ENCODE measurements around the gene VWA5B1.

Gene VWA5B1

DNA sequence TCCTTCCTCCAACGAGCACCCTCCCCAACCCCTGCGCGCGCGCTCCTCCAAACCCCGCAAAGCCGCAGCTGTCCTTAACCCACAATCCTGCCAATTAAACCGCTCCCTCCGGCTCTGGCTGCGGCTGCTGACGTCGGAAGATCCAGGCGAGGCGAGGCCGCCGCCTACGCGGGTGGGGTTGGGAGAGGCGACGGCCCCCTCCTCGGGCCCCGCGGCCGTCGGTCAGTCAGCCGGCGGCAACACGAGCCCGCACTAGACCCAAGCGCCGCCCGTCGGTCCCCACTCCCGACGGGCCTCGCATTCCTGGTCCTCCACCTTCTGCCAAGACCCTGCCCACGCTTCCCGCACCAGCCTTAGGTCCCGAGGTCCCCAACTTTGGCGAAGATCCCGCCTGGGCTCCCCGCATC, 75.4 kb downstream of the VWA5B1 start:
- TF ChIP-seq, protein P1, sequence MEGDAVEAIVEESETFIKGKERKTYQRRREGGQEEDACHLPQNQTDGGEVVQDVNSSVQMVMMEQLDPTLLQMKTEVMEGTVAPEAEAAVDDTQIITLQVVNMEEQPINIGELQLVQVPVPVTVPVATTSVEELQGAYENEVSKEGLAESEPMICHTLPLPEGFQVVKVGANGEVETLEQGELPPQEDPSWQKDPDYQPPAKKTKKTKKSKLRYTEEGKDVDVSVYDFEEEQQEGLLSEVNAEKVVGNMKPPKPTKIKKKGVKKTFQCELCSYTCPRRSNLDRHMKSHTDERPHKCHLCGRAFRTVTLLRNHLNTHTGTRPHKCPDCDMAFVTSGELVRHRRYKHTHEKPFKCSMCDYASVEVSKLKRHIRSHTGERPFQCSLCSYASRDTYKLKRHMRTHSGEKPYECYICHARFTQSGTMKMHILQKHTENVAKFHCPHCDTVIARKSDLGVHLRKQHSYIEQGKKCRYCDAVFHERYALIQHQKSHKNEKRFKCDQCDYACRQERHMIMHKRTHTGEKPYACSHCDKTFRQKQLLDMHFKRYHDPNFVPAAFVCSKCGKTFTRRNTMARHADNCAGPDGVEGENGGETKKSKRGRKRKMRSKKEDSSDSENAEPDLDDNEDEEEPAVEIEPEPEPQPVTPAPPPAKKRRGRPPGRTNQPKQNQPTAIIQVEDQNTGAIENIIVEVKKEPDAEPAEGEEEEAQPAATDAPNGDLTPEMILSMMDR (IDR thresholded peaks at IDR 0.05; ENCODE audit: borderline replicate concordance, insufficient read depth, low read depth, low read length), result no peak
- no peak overlapping the region for H3K4me3 ChIP-seq (ENCODE audit: low read depth, low read length)

- no peak overlapping the region for H3K4me3 ChIP-seq (ENCODE audit: low read depth, low read length)
- TF ChIP-seq, protein P1 (IDR thresholded peaks at IDR 0.05; ENCODE audit: borderline replicate concordance, insufficient read depth, low read depth, low read length), result no peak
Measured at GRCh38 chr1:20366463-20367115, 75.9 kb downstream of the VWA5B1 start.

GRCh38 chr1:20367116-20367585, 76.5 kb downstream of the VWA5B1 start:
- H3K4me3 ChIP-seq (ENCODE audit: low read depth, low read length), result no peak overlapping the region
- TF ChIP-seq, protein P1 (IDR thresholded peaks at IDR 0.05; ENCODE audit: borderline replicate concordance, insufficient read depth, low read depth, low read length), result peak; percentile 32; the same call in 1 of the 2 replicates

DNA sequence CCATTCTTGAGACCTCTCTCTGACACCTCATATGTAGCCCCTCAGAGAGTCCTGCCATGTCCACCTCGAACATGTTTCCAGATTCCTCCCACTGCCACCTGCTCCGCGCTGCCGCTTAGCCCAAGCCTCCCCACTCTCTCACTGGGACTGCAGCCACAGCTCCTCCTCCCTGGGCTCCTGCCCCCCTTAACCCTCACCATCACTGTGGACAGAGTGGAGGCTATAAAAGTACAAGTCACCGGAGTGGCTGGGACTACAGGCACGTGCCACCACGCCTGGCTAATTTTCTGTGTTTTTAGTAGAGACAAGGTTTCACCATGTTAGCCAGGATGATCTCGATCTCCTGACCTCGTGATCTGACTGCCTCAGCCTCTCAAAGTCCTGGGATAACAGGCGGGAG, 77.0 kb downstream of the VWA5B1 start:
- TF ChIP-seq, protein P1 (IDR thresholded peaks at IDR 0.05; ENCODE audit: borderline replicate concordance, insufficient read depth, low read depth, low read length), result no peak
- no peak overlapping the region for H3K4me3 ChIP-seq (ENCODE audit: low read depth, low read length)

DNA sequence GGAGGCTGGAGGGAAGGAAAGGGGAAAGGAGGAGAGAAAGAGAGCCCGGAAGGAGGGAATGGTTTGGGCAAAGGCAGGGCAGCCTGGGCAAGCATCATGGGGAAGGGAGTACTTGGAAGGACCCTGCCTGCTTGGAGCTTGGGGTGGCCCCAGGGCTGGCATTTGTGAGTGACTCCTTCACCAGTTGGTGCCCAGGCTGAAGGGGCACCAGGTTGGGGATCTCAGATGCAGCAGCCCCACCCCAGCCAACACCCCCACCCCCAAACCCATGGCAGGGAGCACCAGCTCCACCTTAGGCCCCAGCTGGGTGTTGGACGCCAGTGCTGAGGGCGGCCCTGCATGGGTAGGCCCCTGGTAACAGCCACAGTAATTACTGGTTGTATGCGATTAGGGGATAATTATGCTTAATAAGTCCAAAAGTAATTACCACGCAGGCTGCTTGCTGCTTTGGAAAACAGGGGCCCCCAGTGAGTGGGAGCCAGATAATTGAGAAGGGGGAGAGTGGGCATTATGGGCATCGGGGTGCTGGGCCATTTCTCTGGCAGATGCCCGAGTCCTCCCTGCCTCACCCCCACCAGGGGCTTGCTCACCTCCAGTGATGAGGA, 78.3 kb downstream of the VWA5B1 start:
- TF ChIP-seq, protein P1 (IDR thresholded peaks at IDR 0.05; ENCODE audit: borderline replicate concordance, insufficient read depth, low read depth, low read length), result no peak
- no peak overlapping the region for H3K4me3 ChIP-seq (ENCODE audit: low read depth, low read length)

- TF ChIP-seq, protein P1 (IDR thresholded peaks at IDR 0.05; ENCODE audit: borderline replicate concordance, insufficient read depth, low read depth, low read length), result no peak
- H3K4me3 ChIP-seq (ENCODE audit: low read depth, low read length), result no peak overlapping the region
Measured at GRCh38 chr1:20370698-20371097, 80.0 kb downstream of the VWA5B1 start.

DNA sequence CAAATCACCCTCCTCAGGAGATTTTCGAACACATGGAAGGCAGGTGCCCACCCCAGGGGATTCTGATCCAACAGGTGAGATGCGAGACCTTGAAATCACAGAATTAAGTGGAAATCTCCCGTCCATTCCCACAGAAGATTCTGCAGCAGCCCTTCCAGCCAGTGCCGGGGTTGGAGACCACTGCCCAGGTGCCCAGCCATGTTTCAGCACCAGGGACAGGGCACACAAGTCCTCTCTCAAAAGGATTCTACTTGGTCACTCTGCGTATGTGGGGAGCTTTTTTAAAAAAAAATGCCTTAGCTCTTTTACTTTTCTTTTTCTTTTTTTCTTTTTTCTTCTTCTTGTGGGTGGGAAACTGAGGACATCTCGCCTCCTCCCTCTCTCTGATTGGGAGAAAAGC, 80.7 kb downstream of the VWA5B1 start:
- no peak overlapping the region for H3K4me3 ChIP-seq (ENCODE audit: low read depth, low read length)
- TF ChIP-seq, protein P1 (IDR thresholded peaks at IDR 0.05; ENCODE audit: borderline replicate concordance, insufficient read depth, low read depth, low read length), result no peak
